ENCODE data around the gene FABP2.
A peak's percentile ranks its signal among the peaks of the same experiment; 100 is the strongest.
"Not testable (repeated sequence)": the region's sequence is repeated elsewhere in the genome, so short reads cannot be mapped to it uniquely, and the experiment has no call there.

FABP2 gene

GRCh38 chr4:119299260-119299671 is 22.7 kb downstream of the FABP2 start:
- peaks cover 41% of the 10 kb centered on the region for H3K36me3 Mint-ChIP-seq (ENCODE audit: low read depth)
- peak overlapping the region; percentile 99 for H3K27ac Mint-ChIP-seq
- no peaks in the 10 kb centered on the region for H3K27me3 Mint-ChIP-seq
- ATAC-seq (peak; percentile 16), DNase-seq (no peak)
- H3K4me3 Mint-ChIP-seq, result peak overlapping the region; percentile 91
- no peaks in the 10 kb centered on the region for H3K9me3 Mint-ChIP-seq
- peaks cover 29% of the 10 kb centered on the region for H3K4me1 Mint-ChIP-seq

- Mint-ChIP-seq H3K27me3 (no peaks in the 10 kb centered on the region), H3K4me1 (peaks cover 29% of the 10 kb centered on the region), H3K27ac (no peak overlapping the region), H3K36me3 (ENCODE audit: low read depth) (peaks cover 41% of the 10 kb centered on the region), H3K4me3 (peak overlapping the region; percentile 91), H3K9me3 (no peaks in the 10 kb centered on the region)
- ATAC-seq, result no peak
- DNase-seq, result no peak
These were observed 24.1 kb downstream of the FABP2 start for GRCh38 chr4:119297795-119298194.

GRCh38 chr4:119296356-119296755 is 25.6 kb downstream of the FABP2 start:
- Mint-ChIP-seq H3K4me3 (no peak overlapping the region), H3K9me3 (no peaks in the 10 kb centered on the region), H3K27ac (no peak overlapping the region), H3K4me1 (peaks cover 24% of the 10 kb centered on the region), H3K27me3 (no peaks in the 10 kb centered on the region), H3K36me3 (ENCODE audit: low read depth) (peaks cover 38% of the 10 kb centered on the region)
- ATAC-seq, result no peak
- DNase-seq, result no peak

- Mint-ChIP-seq H3K27ac (no peak overlapping the region), H3K4me1 (no peaks in the 10 kb centered on the region), H3K27me3 (no peaks in the 10 kb centered on the region), H3K4me3 (no peak overlapping the region), H3K9me3 (no peaks in the 10 kb centered on the region), H3K36me3 (ENCODE audit: low read depth) (no peaks in the 10 kb centered on the region)
- no peak for DNase-seq
- ATAC-seq, result no peak
These were observed 31.3 kb downstream of the FABP2 start for GRCh38 chr4:119290598-119290997.

- H3K36me3 Mint-ChIP-seq (ENCODE audit: low read depth), result no peaks in the 10 kb centered on the region
- no peak overlapping the region for H3K27ac Mint-ChIP-seq
- DNase-seq, result no peak
- no peak for ATAC-seq
- H3K27me3 Mint-ChIP-seq, result no peaks in the 10 kb centered on the region
- H3K4me3 Mint-ChIP-seq, result no peak overlapping the region
- no peaks in the 10 kb centered on the region for H3K9me3 Mint-ChIP-seq
- H3K4me1 Mint-ChIP-seq, result peaks cover 8% of the 10 kb centered on the region
These were observed 32.6 kb downstream of the FABP2 start for GRCh38 chr4:119289313-119289712.

- no peak for ATAC-seq
- no peak overlapping the region for H3K4me3 Mint-ChIP-seq
- peak; percentile 21 for DNase-seq
- H3K36me3 Mint-ChIP-seq (ENCODE audit: low read depth), result no peaks in the 10 kb centered on the region
- H3K27me3 Mint-ChIP-seq, result no peaks in the 10 kb centered on the region
- no peaks in the 10 kb centered on the region for H3K9me3 Mint-ChIP-seq
- peaks cover 11% of the 10 kb centered on the region for H3K4me1 Mint-ChIP-seq
- no peak overlapping the region for H3K27ac Mint-ChIP-seq
These were observed 35.4 kb downstream of the FABP2 start for GRCh38 chr4:119286377-119287002.

- H3K36me3 Mint-ChIP-seq (ENCODE audit: low read depth), result peaks cover 4% of the 10 kb centered on the region
- ATAC-seq (no peak), DNase-seq (no peak)
- H3K27ac Mint-ChIP-seq, result no peak overlapping the region
- peak overlapping the region; percentile 58 for H3K4me3 Mint-ChIP-seq
- H3K27me3 Mint-ChIP-seq, result no peaks in the 10 kb centered on the region
- no peaks in the 10 kb centered on the region for H3K9me3 Mint-ChIP-seq
- peaks cover 11% of the 10 kb centered on the region for H3K4me1 Mint-ChIP-seq
These were observed 36.8 kb downstream of the FABP2 start for GRCh38 chr4:119284876-119285780.

GRCh38 chr4:119281393-119281792 is 40.5 kb downstream of the FABP2 start:
- Mint-ChIP-seq H3K9me3 (no peaks in the 10 kb centered on the region), H3K36me3 (ENCODE audit: low read depth) (peaks cover 8% of the 10 kb centered on the region), H3K27ac (no peak overlapping the region), H3K27me3 (no peaks in the 10 kb centered on the region), H3K4me3 (no peak overlapping the region), H3K4me1 (peaks cover 13% of the 10 kb centered on the region)
- ATAC-seq (no peak), DNase-seq (no peak)

- H3K27me3 Mint-ChIP-seq, ATAC-seq, H3K4me3 Mint-ChIP-seq, H3K27ac Mint-ChIP-seq, H3K9me3 Mint-ChIP-seq, H3K4me1 Mint-ChIP-seq, DNase-seq: not testable (repeated sequence)
- peaks cover 11% of the 10 kb centered on the region for H3K36me3 Mint-ChIP-seq (ENCODE audit: low read depth)
These were observed 42.0 kb downstream of the FABP2 start for GRCh38 chr4:119279945-119280344.

- H3K4me1 Mint-ChIP-seq, H3K27ac Mint-ChIP-seq, ATAC-seq, H3K27me3 Mint-ChIP-seq, H3K9me3 Mint-ChIP-seq, H3K4me3 Mint-ChIP-seq, DNase-seq: not testable (repeated sequence)
- H3K36me3 Mint-ChIP-seq (ENCODE audit: low read depth), result peaks cover 11% of the 10 kb centered on the region
These were observed 42.4 kb downstream of the FABP2 start for GRCh38 chr4:119279541-119279940.

- Mint-ChIP-seq H3K9me3 (peaks cover under 1% of the 10 kb centered on the region), H3K27ac (no peak overlapping the region), H3K4me3 (no peak overlapping the region), H3K27me3 (no peaks in the 10 kb centered on the region), H3K36me3 (ENCODE audit: low read depth) (peaks cover 25% of the 10 kb centered on the region), H3K4me1 (no peaks in the 10 kb centered on the region)
- ATAC-seq (no peak), DNase-seq (no peak)
These were observed 50.4 kb downstream of the FABP2 start for GRCh38 chr4:119271361-119272085.

GRCh38 chr4:119268466-119268865 is 53.5 kb downstream of the FABP2 start:
- Mint-ChIP-seq H3K9me3 (peaks cover 6% of the 10 kb centered on the region), H3K27ac (no peak overlapping the region), H3K36me3 (ENCODE audit: low read depth) (peaks cover 33% of the 10 kb centered on the region), H3K4me3 (no peak overlapping the region), H3K4me1 (peaks cover 20% of the 10 kb centered on the region), H3K27me3 (no peaks in the 10 kb centered on the region)
- ATAC-seq (no peak), DNase-seq (no peak)
